ENCODE results near the gene CTAG1A.
"Not testable (repeated sequence)": the region's sequence is repeated elsewhere in the genome, so short reads cannot be mapped to it uniquely, and the experiment has no call there.

CTAG1A gene

DNA sequence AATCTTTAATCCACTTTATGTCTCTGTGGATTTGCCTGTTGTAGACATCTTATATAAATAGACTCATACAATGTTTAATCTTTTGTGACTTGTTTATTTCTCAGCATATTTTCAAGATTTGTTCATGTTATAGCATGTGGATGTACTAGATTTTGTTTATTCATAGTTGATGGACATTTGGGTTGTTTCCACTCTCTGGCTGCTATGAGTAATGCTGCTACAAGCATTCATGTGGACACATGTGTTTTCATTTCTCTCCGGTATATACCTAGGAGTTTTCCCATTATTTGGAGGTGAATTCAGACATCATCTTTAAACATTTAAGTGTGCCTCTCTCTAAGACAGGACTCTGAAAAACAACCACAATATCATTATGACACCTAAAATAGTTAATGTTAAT lies 35.2 kb upstream of the CTAG1A start:
- H3K4me1 ChIP-seq (ENCODE audit: insufficient read depth, low read length), result no peaks in the 10 kb centered on the region
- no peak overlapping the region for H3K9ac ChIP-seq (ENCODE audit: low read depth, low read length)
- no peaks in the 10 kb centered on the region for H3K9me3 ChIP-seq (ENCODE audit: control insufficient read depth, insufficient read depth, low read length)
- no peaks in the 10 kb centered on the region for H3K36me3 ChIP-seq (ENCODE audit: insufficient read depth, low read length)

GRCh38 chrX:154552112-154552806 lies 32.7 kb upstream of the CTAG1A start:
- H3K9me3 ChIP-seq (ENCODE audit: control insufficient read depth, insufficient read depth, low read length); H3K4me1 ChIP-seq (ENCODE audit: insufficient read depth, low read length); H3K36me3 ChIP-seq (ENCODE audit: insufficient read depth, low read length); H3K9ac ChIP-seq (ENCODE audit: low read depth, low read length): not testable (repeated sequence)

DNA sequence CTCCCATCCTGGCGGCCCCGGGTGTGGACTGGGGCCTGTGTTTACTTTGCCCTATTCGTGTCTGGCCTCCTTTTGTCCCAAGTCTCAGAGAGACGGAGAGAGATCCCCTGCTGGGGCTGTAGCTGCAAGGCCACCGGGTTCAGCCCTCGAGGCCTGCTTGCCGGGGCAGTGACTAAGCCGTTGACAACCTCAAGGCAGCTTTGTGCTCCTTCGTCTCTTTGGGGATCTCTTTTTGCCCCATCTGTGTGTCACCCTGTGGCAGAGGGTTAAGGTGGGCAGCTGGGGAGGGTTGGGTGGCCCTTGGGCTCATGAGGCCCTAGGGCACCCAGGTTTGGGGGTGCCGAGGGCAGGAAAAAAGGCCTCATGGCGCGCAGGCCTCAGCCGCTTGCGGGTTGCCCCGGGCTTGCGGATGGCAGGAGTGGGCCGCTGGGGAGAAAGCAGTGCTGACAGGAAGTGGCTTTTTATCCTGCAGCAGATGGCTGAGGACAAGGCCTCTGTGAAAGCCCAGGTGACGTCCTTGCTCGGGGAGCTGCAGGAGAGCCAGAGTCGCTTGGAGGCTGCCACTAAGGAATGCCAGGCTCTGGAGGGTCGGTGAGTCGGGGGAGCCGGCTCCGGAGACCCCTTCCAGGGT lies 26.8 kb upstream of the CTAG1A start:
- H3K9me3 ChIP-seq (ENCODE audit: control insufficient read depth, insufficient read depth, low read length); H3K4me1 ChIP-seq (ENCODE audit: insufficient read depth, low read length); H3K36me3 ChIP-seq (ENCODE audit: insufficient read depth, low read length); H3K9ac ChIP-seq (ENCODE audit: low read depth, low read length): not testable (repeated sequence)

DNA sequence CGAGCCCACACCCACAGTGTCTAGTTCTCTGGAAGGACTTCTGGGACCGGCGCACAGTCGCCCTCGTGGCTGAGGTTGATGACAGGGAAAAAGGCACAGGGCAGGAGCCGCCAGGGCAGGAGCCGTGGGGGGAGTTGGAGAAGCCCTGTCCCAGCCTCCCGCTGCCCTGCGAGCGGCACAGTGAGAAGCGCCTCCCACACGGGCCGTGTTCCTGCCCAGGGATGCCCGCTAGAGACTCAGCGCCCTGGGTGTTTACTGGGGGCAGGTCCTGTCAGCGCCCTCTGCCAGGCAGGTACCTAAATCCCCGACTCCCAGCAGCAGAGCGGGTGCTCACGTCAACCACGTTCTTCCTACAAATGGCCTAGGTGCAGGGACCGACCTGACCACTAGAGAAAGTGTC lies 26.0 kb upstream of the CTAG1A start:
- H3K9me3 ChIP-seq (ENCODE audit: control insufficient read depth, insufficient read depth, low read length); H3K36me3 ChIP-seq (ENCODE audit: insufficient read depth, low read length); H3K4me1 ChIP-seq (ENCODE audit: insufficient read depth, low read length); H3K9ac ChIP-seq (ENCODE audit: low read depth, low read length): not testable (repeated sequence)

DNA sequence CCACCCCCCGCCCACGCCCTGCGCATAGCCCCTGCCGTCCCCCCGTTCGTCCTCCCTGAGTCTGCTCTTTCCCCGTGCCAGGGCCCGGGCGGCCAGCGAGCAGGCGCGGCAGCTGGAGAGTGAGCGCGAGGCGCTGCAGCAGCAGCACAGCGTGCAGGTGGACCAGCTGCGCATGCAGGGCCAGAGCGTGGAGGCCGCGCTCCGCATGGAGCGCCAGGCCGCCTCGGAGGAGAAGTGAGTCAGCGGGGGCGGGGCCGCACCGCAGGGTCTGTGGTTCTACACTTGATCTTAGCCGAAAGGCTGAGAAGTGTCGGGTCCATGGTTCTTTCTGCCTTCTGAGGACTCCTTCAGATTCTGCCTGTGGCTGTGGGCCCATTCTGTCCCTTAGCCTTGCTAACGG lies 24.6 kb upstream of the CTAG1A start:
- not testable (repeated sequence) for H3K36me3 ChIP-seq (ENCODE audit: insufficient read depth, low read length); H3K9ac ChIP-seq (ENCODE audit: low read depth, low read length); H3K9me3 ChIP-seq (ENCODE audit: control insufficient read depth, insufficient read depth, low read length); H3K4me1 ChIP-seq (ENCODE audit: insufficient read depth, low read length)

DNA sequence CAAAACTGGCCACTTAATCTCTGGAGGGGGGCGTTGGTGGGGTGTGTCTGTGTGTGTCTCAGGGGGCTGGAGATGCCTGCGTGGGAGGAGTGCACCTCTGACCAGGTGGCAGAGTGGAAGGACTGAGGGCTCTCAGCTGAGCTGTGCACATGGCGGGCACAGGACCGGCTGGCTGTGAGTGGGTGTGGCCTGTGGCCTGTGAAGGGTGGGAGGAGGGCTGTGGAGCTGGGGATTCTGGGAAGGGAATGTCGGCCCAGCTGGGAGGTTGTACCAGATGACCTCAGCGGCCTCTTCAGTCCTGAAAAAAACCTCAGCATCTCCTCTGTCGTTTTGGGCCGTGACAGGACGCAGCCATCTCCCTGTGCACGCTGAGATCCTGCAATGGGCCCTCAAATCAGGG lies 22.6 kb upstream of the CTAG1A start:
- H3K36me3 ChIP-seq (ENCODE audit: insufficient read depth, low read length); H3K9me3 ChIP-seq (ENCODE audit: control insufficient read depth, insufficient read depth, low read length); H3K4me1 ChIP-seq (ENCODE audit: insufficient read depth, low read length); H3K9ac ChIP-seq (ENCODE audit: low read depth, low read length): not testable (repeated sequence)

DNA sequence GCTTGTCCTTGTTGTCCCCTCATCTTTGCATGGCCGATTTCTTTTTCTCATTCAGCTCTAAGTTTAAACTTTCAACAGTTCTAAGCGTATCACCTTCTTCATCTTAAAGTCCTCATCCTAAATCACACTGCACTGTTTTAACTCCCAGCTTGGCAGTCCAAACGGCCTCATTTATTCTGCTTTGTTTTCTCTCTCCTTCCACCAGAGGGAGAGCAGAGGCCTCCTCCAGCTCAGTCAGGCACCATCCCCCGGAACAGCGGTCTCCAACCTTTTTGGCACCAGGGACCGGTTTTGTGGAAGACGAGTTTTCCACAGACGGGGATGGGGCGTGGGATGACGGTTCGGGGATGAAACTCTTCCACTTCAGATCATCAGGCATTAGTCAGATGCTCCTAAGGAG lies 14.6 kb upstream of the CTAG1A start:
- H3K36me3 ChIP-seq (ENCODE audit: insufficient read depth, low read length); H3K9me3 ChIP-seq (ENCODE audit: control insufficient read depth, insufficient read depth, low read length); H3K9ac ChIP-seq (ENCODE audit: low read depth, low read length); H3K4me1 ChIP-seq (ENCODE audit: insufficient read depth, low read length): not testable (repeated sequence)

GRCh38 chrX:154573061-154573460 lies 11.9 kb upstream of the CTAG1A start:
- not testable (repeated sequence) for H3K4me1 ChIP-seq (ENCODE audit: insufficient read depth, low read length); H3K9me3 ChIP-seq (ENCODE audit: control insufficient read depth, insufficient read depth, low read length); H3K9ac ChIP-seq (ENCODE audit: low read depth, low read length); H3K36me3 ChIP-seq (ENCODE audit: insufficient read depth, low read length)

DNA sequence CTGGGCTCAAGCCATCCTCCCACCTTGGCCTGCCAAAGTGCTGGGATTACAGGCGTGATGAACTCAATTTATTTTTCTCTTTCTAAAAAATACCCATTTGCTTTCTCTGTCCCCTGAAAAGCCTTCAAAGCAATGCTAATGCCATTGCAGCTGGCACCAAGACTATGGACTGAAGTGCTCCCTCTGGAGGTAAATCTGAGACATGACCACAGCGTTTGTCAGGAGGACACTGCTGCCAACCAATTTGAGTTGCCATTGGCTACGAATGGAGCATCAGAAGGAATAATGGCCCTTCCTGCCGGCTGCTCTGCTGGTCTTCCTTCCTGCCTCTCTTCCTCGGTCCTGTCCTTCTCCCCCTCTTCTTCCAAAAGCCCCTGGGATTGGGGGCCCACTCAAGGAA lies 9.9 kb upstream of the CTAG1A start:
- H3K4me1 ChIP-seq (ENCODE audit: insufficient read depth, low read length); H3K9me3 ChIP-seq (ENCODE audit: control insufficient read depth, insufficient read depth, low read length); H3K9ac ChIP-seq (ENCODE audit: low read depth, low read length); H3K36me3 ChIP-seq (ENCODE audit: insufficient read depth, low read length): not testable (repeated sequence)

DNA sequence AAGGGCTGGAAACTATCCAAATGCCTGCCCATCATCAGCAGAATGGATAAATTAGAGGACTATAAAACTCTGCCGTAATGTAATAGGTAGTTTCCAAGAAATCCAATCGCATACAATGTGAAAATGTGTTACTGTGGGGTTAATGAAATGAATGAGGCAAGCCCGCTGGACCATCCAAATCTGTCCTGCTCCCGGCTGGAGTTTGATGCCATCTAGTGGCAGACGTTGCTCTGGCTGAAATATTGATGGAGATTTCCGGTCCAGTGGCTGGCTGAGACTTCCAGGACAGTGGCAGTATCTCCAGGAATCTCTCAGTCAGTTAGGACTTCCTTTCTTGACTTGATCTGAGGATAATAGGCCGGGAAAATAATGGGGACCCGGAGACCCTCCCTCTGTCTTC lies 1.9 kb upstream of the CTAG1A start:
- not testable (repeated sequence) for H3K9ac ChIP-seq (ENCODE audit: low read depth, low read length); H3K36me3 ChIP-seq (ENCODE audit: insufficient read depth, low read length); H3K9me3 ChIP-seq (ENCODE audit: control insufficient read depth, insufficient read depth, low read length); H3K4me1 ChIP-seq (ENCODE audit: insufficient read depth, low read length)

GRCh38 chrX:154590415-154590814 lies 5.5 kb downstream of the CTAG1A start:
- not testable (repeated sequence) for H3K4me1 ChIP-seq (ENCODE audit: insufficient read depth, low read length); H3K36me3 ChIP-seq (ENCODE audit: insufficient read depth, low read length); H3K9me3 ChIP-seq (ENCODE audit: control insufficient read depth, insufficient read depth, low read length); H3K9ac ChIP-seq (ENCODE audit: low read depth, low read length)

DNA sequence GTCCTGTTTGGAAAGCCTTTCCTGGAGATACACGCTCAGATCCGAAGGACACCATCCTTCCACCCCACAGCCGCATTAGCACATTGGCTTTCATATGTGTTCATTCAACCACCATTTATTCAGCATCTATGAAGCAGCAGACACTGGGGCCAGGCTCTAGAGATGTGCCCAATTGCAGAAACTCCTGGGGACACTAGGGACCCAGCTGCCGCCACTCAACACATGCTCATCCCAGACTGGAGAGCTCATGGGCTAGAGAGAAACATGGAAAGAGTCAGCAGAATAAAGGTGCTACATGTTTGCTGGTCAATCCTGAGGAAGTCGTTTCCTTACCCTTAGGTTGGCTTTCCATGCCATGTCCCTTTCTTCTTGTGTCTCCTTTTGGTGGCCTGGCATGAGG lies 7.6 kb downstream of the CTAG1A start:
- peaks cover 5% of the 10 kb centered on the region; the same call in 1 of the 2 replicates for H3K9me3 ChIP-seq (ENCODE audit: control insufficient read depth, insufficient read depth, low read length)
- peaks cover 6% of the 10 kb centered on the region for H3K4me1 ChIP-seq (ENCODE audit: insufficient read depth, low read length)
- no peak overlapping the region for H3K9ac ChIP-seq (ENCODE audit: low read depth, low read length)
- no peaks in the 10 kb centered on the region for H3K36me3 ChIP-seq (ENCODE audit: insufficient read depth, low read length)

- peaks cover 10% of the 10 kb centered on the region for H3K9me3 ChIP-seq (ENCODE audit: control insufficient read depth, insufficient read depth, low read length)
- H3K36me3 ChIP-seq (ENCODE audit: insufficient read depth, low read length), result no peaks in the 10 kb centered on the region
- H3K4me1 ChIP-seq (ENCODE audit: insufficient read depth, low read length), result peaks cover 6% of the 10 kb centered on the region
- no peak overlapping the region for H3K9ac ChIP-seq (ENCODE audit: low read depth, low read length)
Measured at GRCh38 chrX:154593201-154593600, 8.3 kb downstream of the CTAG1A start.

DNA sequence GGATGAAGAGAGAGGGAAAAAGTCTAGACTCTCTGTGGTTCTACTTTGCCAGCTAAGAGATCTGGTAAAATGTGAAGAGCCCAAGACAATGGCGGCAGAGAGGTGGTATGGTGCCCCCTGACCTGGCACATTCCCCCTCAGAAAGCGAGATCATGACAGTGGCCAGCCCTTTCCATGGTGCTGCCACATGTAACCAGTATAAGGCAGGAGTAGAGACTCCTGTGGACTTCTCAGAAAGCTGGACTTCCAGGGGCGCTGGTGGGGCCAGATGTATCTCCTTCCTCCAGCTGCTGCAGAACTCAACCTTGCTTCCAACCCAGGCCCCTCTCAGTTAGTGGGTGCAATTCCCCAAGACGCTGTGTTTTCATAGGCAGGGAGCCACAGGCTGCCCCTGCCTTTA lies 9.6 kb downstream of the CTAG1A start:
- Histone ChIP-seq H3K9ac (ENCODE audit: low read depth, low read length) (no peak overlapping the region), H3K36me3 (ENCODE audit: insufficient read depth, low read length) (no peaks in the 10 kb centered on the region), H3K4me1 (ENCODE audit: insufficient read depth, low read length) (peaks cover 6% of the 10 kb centered on the region), H3K9me3 (ENCODE audit: control insufficient read depth, insufficient read depth, low read length) (peaks cover 10% of the 10 kb centered on the region)

DNA sequence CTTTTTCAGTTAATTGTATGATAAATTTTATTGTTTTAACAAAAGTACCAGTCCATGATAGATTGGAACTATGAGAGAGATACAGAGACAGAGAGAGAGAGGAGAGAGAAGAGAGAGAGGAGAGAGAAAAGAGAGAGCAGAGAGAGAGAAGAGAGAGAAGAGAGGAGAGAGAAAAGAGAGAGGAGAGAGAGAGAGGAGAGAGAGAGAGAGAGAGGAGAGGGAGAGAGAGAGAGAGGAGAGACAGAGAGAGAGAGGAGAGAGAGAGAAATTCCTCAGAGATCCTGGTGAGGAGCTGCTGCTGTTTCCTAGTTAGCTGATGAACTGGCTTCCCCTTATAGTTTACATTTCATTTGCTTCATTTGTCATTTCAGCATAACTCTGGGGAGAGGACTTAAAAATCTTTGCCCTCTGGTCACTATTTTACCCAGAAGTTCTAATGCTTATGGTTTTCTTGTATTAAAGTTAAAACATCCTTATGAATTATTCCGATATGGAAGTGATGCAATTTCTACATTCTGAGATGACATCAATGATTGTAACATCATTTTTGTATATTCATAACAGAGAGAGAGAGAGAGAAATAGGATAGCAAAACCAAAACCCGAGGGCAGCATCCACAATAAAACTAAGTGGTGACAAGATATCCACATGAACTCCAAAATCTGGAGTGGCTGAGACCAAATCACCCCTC lies 10.8 kb downstream of the CTAG1A start:
- Histone ChIP-seq H3K4me1 (ENCODE audit: insufficient read depth, low read length) (peaks cover 6% of the 10 kb centered on the region), H3K36me3 (ENCODE audit: insufficient read depth, low read length) (no peaks in the 10 kb centered on the region), H3K9me3 (ENCODE audit: control insufficient read depth, insufficient read depth, low read length) (peaks cover 10% of the 10 kb centered on the region), H3K9ac (ENCODE audit: low read depth, low read length) (no peak overlapping the region)
